Keratinocyte (primary cell): ENCODE measurements around the gene LMCD1. TPM values are rescaled to one million over a fixed set of nuclear protein-coding genes. Genes with fewer than 3 reads are reported as not detected.

Experiments used
- DNase-seq: peaks from one replicate; pipeline ENCODE4 v3.0.0-alpha.2; 2011; ENCODE audit warnings: low read depth, missing footprints, low spot score
- FAIRE-seq: peaks from 2 replicates; lab custom pipeline; 2011; peaks lifted over from hg19 to GRCh38; lab: Jason Lieb, UNC
- H2AFZ ChIP-seq: 2 replicates; pipeline ENCODE4 v1.6.0; 2012; ENCODE audit warnings: low read length, control low read depth, inconsistent platforms; ENCODE audit not compliant: control insufficient read depth
- H3K27ac ChIP-seq: 2 replicates; pipeline ENCODE4 v1.5.1; 2011; ENCODE audit warnings: low read length; ENCODE audit not compliant: control insufficient read depth, insufficient read depth
- H3K27me3 ChIP-seq: 3 replicates; pipeline ENCODE4 v1.6.0; 2011; ENCODE audit warnings: low read length; ENCODE audit not compliant: control insufficient read depth, insufficient read depth; ENCODE audit errors: extremely low read depth
- H3K36me3 ChIP-seq, 2 experiments: 2 replicates in 1 of 2; 3 replicates in 1 of 2; pipeline ENCODE4 v1.5.1; 2011; ENCODE audit warnings: low read length in 2 of 2, mild to moderate bottlenecking in 1 of 2; ENCODE audit not compliant: control insufficient read depth in 2 of 2, insufficient read depth in 2 of 2; ENCODE audit errors: extremely low read depth in 1 of 2
- H3K4me1 ChIP-seq: 3 replicates; pipeline ENCODE4 v1.5.1; 2011; ENCODE audit warnings: low read length; ENCODE audit not compliant: control insufficient read depth, insufficient read depth; ENCODE audit errors: extremely low read depth
- H3K4me2 ChIP-seq: 3 replicates; pipeline ENCODE4 v1.6.0; 2011; ENCODE audit warnings: low read depth, low read length; ENCODE audit not compliant: control insufficient read depth, insufficient read depth; ENCODE audit errors: extremely low read depth
- H3K4me3 ChIP-seq, 3 experiments: fragments of 200-600 bp in 1 of 3; sonication (generic) in 1 of 3; 2 replicates in 2 of 3; 3 replicates in 1 of 3; pipeline ENCODE4 v1.5.1; 2011 to 2016; ENCODE audit warnings: low read length in 3 of 3, mild to moderate bottlenecking in 3 of 3, control low read depth in 2 of 3, inconsistent platforms in 1 of 3, low read depth in 1 of 3, mixed read lengths in 1 of 3, mixed run types in 1 of 3, moderate library complexity in 1 of 3; ENCODE audit not compliant: control insufficient read depth in 2 of 3, insufficient read depth in 2 of 3; ENCODE audit errors: extremely low read depth in 1 of 3
- H3K79me2 ChIP-seq: 2 replicates; pipeline ENCODE4 v1.6.0; 2012; ENCODE audit warnings: low read length; ENCODE audit not compliant: control insufficient read depth, insufficient read depth
- H3K9ac ChIP-seq: 3 replicates; pipeline ENCODE4 v1.6.0; 2011; ENCODE audit warnings: low read length; ENCODE audit not compliant: control insufficient read depth, insufficient read depth; ENCODE audit errors: extremely low read depth
- H3K9me1 ChIP-seq: 3 replicates; pipeline ENCODE4 v1.6.0; 2011; ENCODE audit warnings: low read length; ENCODE audit not compliant: control insufficient read depth, insufficient read depth; ENCODE audit errors: extremely low read depth
- H3K9me3 ChIP-seq: 2 replicates; pipeline ENCODE4 v1.5.1; 2012; ENCODE audit warnings: low read depth, low read length; ENCODE audit not compliant: control insufficient read depth
- H4K20me1 ChIP-seq: 3 replicates; pipeline ENCODE4 v1.6.0; 2011; ENCODE audit warnings: low read length; ENCODE audit not compliant: control insufficient read depth, insufficient read depth; ENCODE audit errors: extremely low read depth
- EZH2 ChIP-seq: IDR thresholded peaks from one replicate; pipeline ENCODE4 v1.6.1; 2012; ENCODE audit warnings: inconsistent platforms, mild to moderate bottlenecking, low read length, moderate library complexity
- dilution Hi-C: fragments of 300-500 bp; cut with MboI; formaldehyde crosslinking; loops from one replicate; pipeline ENCODE4 v1.7.0; 2020; ENCODE audit warnings: low sequenced_read_pairs; ENCODE audit not compliant: extremely low pct_ligation_motif_present
- polyA plus RNA-seq, 5 experiments: library from polyadenylated mRNA; depleted of rRNA in 3 of 5; stranded (reverse) in 3 of 5; stranded (forward) in 1 of 5; unstranded in 1 of 5; fragments of >200 nt; gene quantifications; 1 replicate in 1 of 5; 2 replicates in 3 of 5; 3 replicates in 1 of 5; pipeline versions ENCODE4 v1.2.1 to v1.2.3, GENCODE V29; 2011 to 2012; ENCODE audit warnings: missing spikeins in 2 of 5, low read depth in 1 of 5, low replicate concordance in 1 of 5
- TF ChIP-seq, protein P1 (sequence below), 3 experiments: IDR thresholded peaks in 1 of 3; conservative IDR thresholded peaks in 1 of 3; optimal IDR thresholded peaks in 1 of 3; 2 replicates in 2 of 3; 3 replicates in 1 of 3; pipeline versions ENCODE3 to v1.5.1; 2011; ENCODE audit warnings: low read length in 3 of 3, mild to moderate bottlenecking in 3 of 3, moderate library complexity in 2 of 3, control low read depth in 1 of 3, inconsistent platforms in 1 of 3; ENCODE audit not compliant: insufficient read depth in 2 of 3; ENCODE audit errors: extremely low read depth in 1 of 3

LMCD1 gene
- polyA plus RNA-seq, 1 donor (not counting 4 experiments of a cell fraction or from before 2014, with no cell fraction given): 3.7 TPM

DNA sequence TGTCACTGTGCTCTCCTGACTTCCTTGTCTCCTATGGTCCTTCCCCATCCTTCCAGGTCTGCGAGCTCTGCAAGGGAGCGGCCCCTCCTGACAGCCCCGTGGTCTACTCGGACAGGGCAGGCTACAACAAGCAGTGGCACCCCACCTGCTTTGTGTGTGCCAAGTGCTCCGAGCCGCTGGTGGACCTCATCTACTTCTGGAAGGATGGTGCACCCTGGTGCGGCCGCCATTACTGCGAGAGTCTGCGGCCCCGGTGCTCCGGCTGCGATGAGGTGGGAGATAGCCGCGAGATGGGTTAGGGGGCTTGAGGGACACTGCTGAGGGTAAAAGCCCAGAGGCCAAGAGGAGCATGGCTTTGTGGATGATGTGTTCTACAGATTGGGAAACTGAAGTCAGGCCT is 63.8 kb downstream of the LMCD1 start:
- Histone ChIP-seq H3K9me3 (no peaks in the 10 kb centered on the region), H3K4me3 (no peak overlapping the region), H3K4me1 (no peaks in the 10 kb centered on the region), H3K79me2 (no peaks in the 10 kb centered on the region), H3K36me3 (no peaks in the 10 kb centered on the region), H3K27ac (no peak overlapping the region), H3K9me1 (no peaks in the 10 kb centered on the region), H3K9ac (no peak overlapping the region), H3K27me3 (no peaks in the 10 kb centered on the region), H2AFZ (no peak overlapping the region), H4K20me1 (no peaks in the 10 kb centered on the region), H3K4me2 (no peak overlapping the region)
- FAIRE-seq (no peak), DNase-seq (no peak)
- no peak for TF ChIP-seq EZH2
- TF ChIP-seq, protein P1, sequence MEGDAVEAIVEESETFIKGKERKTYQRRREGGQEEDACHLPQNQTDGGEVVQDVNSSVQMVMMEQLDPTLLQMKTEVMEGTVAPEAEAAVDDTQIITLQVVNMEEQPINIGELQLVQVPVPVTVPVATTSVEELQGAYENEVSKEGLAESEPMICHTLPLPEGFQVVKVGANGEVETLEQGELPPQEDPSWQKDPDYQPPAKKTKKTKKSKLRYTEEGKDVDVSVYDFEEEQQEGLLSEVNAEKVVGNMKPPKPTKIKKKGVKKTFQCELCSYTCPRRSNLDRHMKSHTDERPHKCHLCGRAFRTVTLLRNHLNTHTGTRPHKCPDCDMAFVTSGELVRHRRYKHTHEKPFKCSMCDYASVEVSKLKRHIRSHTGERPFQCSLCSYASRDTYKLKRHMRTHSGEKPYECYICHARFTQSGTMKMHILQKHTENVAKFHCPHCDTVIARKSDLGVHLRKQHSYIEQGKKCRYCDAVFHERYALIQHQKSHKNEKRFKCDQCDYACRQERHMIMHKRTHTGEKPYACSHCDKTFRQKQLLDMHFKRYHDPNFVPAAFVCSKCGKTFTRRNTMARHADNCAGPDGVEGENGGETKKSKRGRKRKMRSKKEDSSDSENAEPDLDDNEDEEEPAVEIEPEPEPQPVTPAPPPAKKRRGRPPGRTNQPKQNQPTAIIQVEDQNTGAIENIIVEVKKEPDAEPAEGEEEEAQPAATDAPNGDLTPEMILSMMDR (optimal IDR thresholded peaks at IDR 0.05 in 1 of 3, IDR thresholded peaks at IDR 0.05 in 1 of 3, conservative IDR thresholded peaks at IDR 0.05 in 1 of 3; ENCODE audit: extremely low read depth in 1 of 3, insufficient read depth in 2 of 3, low read length in 3 of 3): no peak
- dilution Hi-C loops: no loop called here

DNA sequence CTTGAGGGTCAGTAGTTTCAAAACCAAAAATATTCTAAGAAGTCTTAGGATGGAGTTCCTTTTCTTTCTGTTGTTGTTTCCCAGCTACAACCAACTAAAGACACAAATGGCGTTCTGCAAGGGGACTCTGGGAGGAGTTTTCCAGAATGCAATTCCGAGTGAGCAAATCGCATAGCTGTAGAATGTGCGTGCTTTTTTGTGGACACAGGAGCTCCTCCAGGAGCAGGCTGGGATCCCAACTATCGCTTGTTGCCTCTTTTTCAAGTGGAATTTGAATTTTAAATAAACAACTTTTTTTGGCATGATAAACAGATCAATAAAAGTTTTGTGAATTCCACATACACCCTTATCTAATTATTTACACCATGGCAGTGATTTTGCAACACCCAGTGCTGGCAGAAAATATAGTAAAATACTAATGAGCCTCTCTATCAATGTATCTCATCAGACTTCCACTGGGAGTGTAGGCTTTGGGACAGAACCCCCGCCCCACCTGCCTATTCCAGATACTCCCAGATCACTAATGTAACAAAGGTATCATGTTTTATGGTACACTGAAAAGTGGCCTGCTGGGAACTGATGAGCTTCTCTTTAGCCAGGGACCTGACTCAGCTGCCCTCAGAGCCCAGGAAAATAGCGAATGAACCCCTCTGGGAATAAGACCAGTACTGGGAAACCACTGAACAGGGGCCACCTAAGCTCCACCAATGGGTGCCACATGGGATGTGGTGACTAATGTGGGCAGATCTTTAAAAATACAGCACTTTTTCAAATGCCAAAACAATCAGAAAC is 66.4 kb downstream of the LMCD1 start:
- no peaks in the 10 kb centered on the region for H3K27me3 ChIP-seq
- no peaks in the 10 kb centered on the region for H4K20me1 ChIP-seq
- no peak for FAIRE-seq
- H3K9me3 ChIP-seq: no peaks in the 10 kb centered on the region
- H3K36me3 ChIP-seq: no peaks in the 10 kb centered on the region
- no peak overlapping the region for H3K4me2 ChIP-seq
- TF ChIP-seq, protein P1 (optimal IDR thresholded peaks at IDR 0.05 in 1 of 3, IDR thresholded peaks at IDR 0.05 in 1 of 3, conservative IDR thresholded peaks at IDR 0.05 in 1 of 3; ENCODE audit: extremely low read depth in 1 of 3, insufficient read depth in 2 of 3, low read length in 3 of 3): no peak
- no peak for TF ChIP-seq EZH2
- H3K4me1 ChIP-seq: no peaks in the 10 kb centered on the region
- H3K9me1 ChIP-seq: no peaks in the 10 kb centered on the region
- no peak overlapping the region for H3K9ac ChIP-seq
- H3K27ac ChIP-seq: no peak overlapping the region
- H3K79me2 ChIP-seq: no peaks in the 10 kb centered on the region
- dilution Hi-C loops: no loop called here
- DNase-seq: no peak
- no peak overlapping the region for H3K4me3 ChIP-seq
- no peak overlapping the region for H2AFZ ChIP-seq
